GM12892 (cell line): ENCODE data around the gene RPL10.

ENCODE experiments used
- POLR2A ChIP-seq: IDR thresholded peaks from 2 replicates; pipeline ENCODE4 v1.6.1; 2011; ENCODE audit warnings: low read depth, low read length, control low read depth
- POLR2AphosphoS5 ChIP-seq: IDR thresholded peaks from 2 replicates; pipeline ENCODE4 v1.6.1; 2011; ENCODE audit warnings: low read depth, low read length, control low read depth

DNA sequence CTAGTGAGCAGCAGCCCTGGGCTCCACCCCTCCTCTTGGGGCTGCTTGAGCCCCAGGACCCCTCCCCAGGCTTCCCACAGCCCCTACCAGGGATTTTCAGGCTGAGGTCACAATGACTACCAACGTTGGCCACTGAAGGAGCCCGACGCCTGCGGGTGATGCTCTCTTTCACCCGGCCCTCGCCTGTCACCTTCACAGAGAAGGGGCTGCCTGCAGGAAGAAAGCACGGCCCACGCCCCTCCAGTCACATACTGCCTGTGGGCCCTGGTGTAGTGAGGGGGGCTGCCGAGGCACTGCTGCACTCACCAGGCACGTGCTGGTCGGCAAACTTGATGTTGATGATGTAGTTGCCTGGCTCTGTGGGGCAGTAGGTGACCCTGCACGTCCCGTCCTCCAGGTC, 45.7 kb upstream of the RPL10 start:
- no peak; the same call in 1 of the 2 replicates for TF ChIP-seq POLR2A
- no peak for TF ChIP-seq POLR2AphosphoS5
